Measurements from ENCODE around the gene DOCK4. TPM values are rescaled to one million over a fixed set of nuclear protein-coding genes. Genes with fewer than 3 reads are reported as not detected.

Gene DOCK4
- total RNA-seq, 1 experiment from 2014 or later = 20.4 TPM

DNA sequence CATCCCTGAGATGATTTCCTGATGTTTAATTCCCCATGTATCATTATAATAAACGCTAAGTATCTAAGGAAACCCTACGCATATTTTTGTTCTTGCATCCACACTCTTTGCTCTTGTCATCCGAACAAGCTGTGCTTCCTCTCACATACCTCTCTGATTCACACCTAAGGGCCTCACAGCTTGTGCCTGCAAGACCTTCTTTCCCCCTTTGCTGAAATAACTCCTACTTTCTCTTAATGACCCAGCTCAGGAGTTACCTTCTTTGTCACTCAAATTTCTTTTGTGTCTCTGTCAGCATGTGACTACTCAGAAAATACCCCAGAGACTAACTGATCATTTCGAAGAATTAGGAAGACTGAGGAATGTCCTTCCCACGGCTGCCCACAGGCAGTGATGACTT is 434.6 kb downstream of the DOCK4 start:
- DNase-seq (ENCODE audit: low spot score) (no peak), ATAC-seq (peak; percentile 88)
- POLR2A ChIA-PET = no interaction called here
- TF ChIP-seq ZNF416 (CRISPR knock-in tag; IDR thresholded peaks at IDR 0.05) (peak; percentile 72; the same call in 1 of the 2 replicates), NR3C1 (CRISPR knock-in tag; conservative IDR thresholded peaks at IDR 0.05; ENCODE audit: low read depth) (no peak)
- H3K27me3 Mint-ChIP-seq (ENCODE audit: low read depth) = no peaks in the 10 kb centered on the region
- H3K36me3 Mint-ChIP-seq = peaks cover 8% of the 10 kb centered on the region
- H3K4me1 Mint-ChIP-seq = peaks cover 26% of the 10 kb centered on the region
- CTCF ChIA-PET = interaction anchor here (1.1 to 3.0 kb wide), 3 partner anchors 8 to 83 kb away, joined by 5 to 11 read pairs (median 7); no protein-coding TSS in a partner anchor
- peak overlapping the region; percentile 50 for H3K27ac Mint-ChIP-seq
- H3K9me3 Mint-ChIP-seq = peaks cover 9% of the 10 kb centered on the region
- H3K4me3 Mint-ChIP-seq = no peak overlapping the region

DNA sequence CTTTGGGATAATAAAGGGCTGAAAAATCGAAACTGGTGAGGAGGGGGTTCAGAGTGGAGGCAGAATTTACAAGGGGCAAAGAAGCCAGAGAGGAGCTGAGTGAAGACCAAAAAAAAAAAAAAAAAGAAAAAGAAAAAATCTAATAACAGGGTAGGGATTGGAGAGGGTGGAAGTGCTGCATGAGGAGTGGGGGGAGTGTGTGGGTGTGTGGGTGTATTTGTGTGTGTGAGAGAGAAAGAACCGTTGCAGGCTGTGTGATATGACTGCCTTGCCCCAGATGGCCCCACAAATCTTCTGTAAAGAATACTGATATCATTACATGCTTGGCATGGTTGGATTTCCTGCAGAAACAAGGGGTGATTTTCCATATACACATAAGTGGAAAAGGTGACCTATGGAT is 436.1 kb downstream of the DOCK4 start:
- CTCF ChIA-PET = interaction anchor here (1.0 kb wide), 1 partner anchor 726 kb away, joined by 3 read pairs; no protein-coding TSS in a partner anchor
- Mint-ChIP-seq H3K27ac (0 out of 2 replicates have a peak overlapping the region, but pooled peaks have one; percentile 37), H3K4me3 (no peak overlapping the region), H3K27me3 (ENCODE audit: low read depth) (no peaks in the 10 kb centered on the region), H3K9me3 (no peaks in the 10 kb centered on the region), H3K4me1 (peaks cover 26% of the 10 kb centered on the region), H3K36me3 (no peaks in the 10 kb centered on the region)
- no peak for ATAC-seq
- POLR2A ChIA-PET = no interaction called here
- DNase-seq (ENCODE audit: low spot score) = no peak
- TF ChIP-seq PRRX2 (CRISPR knock-in tag; IDR thresholded peaks at IDR 0.05) = no peak
- no peak for TF ChIP-seq ARID4B (CRISPR knock-in tag; IDR thresholded peaks at IDR 0.05; ENCODE audit: borderline replicate concordance)
- TF ChIP-seq ZNF423 (CRISPR knock-in tag; IDR thresholded peaks at IDR 0.05) = no peak
- TF ChIP-seq TEAD1 (CRISPR knock-in tag; IDR thresholded peaks at IDR 0.05) = no peak
- TF ChIP-seq AFF4 (CRISPR knock-in tag; IDR thresholded peaks at IDR 0.05; ENCODE audit: borderline replicate concordance) = no peak
- no peak for TF ChIP-seq PRDM15 (CRISPR knock-in tag; IDR thresholded peaks at IDR 0.05)
- no peak for TF ChIP-seq IRF2 (CRISPR knock-in tag; IDR thresholded peaks at IDR 0.05; ENCODE audit: borderline replicate concordance, low read depth)
